Measurements from ENCODE around the gene TMC1. TPM values are rescaled to one million over a fixed set of nuclear protein-coding genes. Genes with fewer than 3 reads are reported as not detected.

TMC1 gene
- total and polyA plus RNA-seq, 2 experiments from 2014 or later: not detected

- Histone ChIP-seq H3K9me3 (ENCODE audit: low read depth) (no peaks in the 10 kb centered on the region), H3K4me1 (ENCODE audit: low read depth) (no peaks in the 10 kb centered on the region), H3K4me3 (no peak overlapping the region), H3K27me3 (no peaks in the 10 kb centered on the region), H3K36me3 (no peaks in the 10 kb centered on the region), H3K27ac (no peak overlapping the region)
- TF ChIP-seq CTCF (IDR thresholded peaks at IDR 0.05; ENCODE audit: low read depth, low read length): peak; percentile 42
- peak in 1 of 2 donors; percentile 92 for DNase-seq (ENCODE audit: low read depth in 1 of 2, low spot score in 1 of 2)
These were observed 65.2 kb downstream of the TMC1 start for GRCh38 chr9:72586388-72587130.

GRCh38 chr9:72588336-72588735 is 66.9 kb downstream of the TMC1 start:
- no peaks in the 10 kb centered on the region for H3K4me1 ChIP-seq (ENCODE audit: low read depth)

GRCh38 chr9:72589667-72590521 is 68.5 kb downstream of the TMC1 start:
- peak in 1 of 2 donors; percentile 35 for DNase-seq (ENCODE audit: low read depth in 1 of 2, low spot score in 1 of 2)
- Histone ChIP-seq H3K27ac (no peak overlapping the region), H3K4me3 (no peak overlapping the region), H3K4me1 (ENCODE audit: low read depth) (no peaks in the 10 kb centered on the region), H3K9me3 (ENCODE audit: low read depth) (no peaks in the 10 kb centered on the region), H3K27me3 (no peaks in the 10 kb centered on the region), H3K36me3 (no peaks in the 10 kb centered on the region)
- no peak for TF ChIP-seq CTCF (IDR thresholded peaks at IDR 0.05; ENCODE audit: low read depth, low read length)

More at GRCh38 chr9:72588336-72588735, 66.9 kb downstream of the TMC1 start:
- Histone ChIP-seq H3K27ac (no peak overlapping the region), H3K27me3 (no peaks in the 10 kb centered on the region), H3K4me3 (no peak overlapping the region), H3K9me3 (ENCODE audit: low read depth) (no peaks in the 10 kb centered on the region), H3K36me3 (no peaks in the 10 kb centered on the region)
- peak in 1 of 2 donors; percentile 77 for DNase-seq (ENCODE audit: low read depth in 1 of 2, low spot score in 1 of 2)
- TF ChIP-seq CTCF (IDR thresholded peaks at IDR 0.05; ENCODE audit: low read depth, low read length): no peak

- Histone ChIP-seq H3K9me3 (ENCODE audit: low read depth) (no peaks in the 10 kb centered on the region), H3K36me3 (no peaks in the 10 kb centered on the region), H3K27me3 (no peaks in the 10 kb centered on the region), H3K4me3 (no peak overlapping the region), H3K4me1 (ENCODE audit: low read depth) (no peaks in the 10 kb centered on the region), H3K27ac (no peak overlapping the region)
- no peak for DNase-seq (ENCODE audit: low read depth in 1 of 2, low spot score in 1 of 2)
- no peak for TF ChIP-seq CTCF (IDR thresholded peaks at IDR 0.05; ENCODE audit: low read depth, low read length)
These were observed 69.4 kb downstream of the TMC1 start for GRCh38 chr9:72590824-72591223.

GRCh38 chr9:72592502-72593403 is 71.3 kb downstream of the TMC1 start:
- Histone ChIP-seq H3K4me3 (no peak overlapping the region), H3K27ac (no peak overlapping the region), H3K9me3 (ENCODE audit: low read depth) (no peaks in the 10 kb centered on the region), H3K4me1 (ENCODE audit: low read depth) (no peaks in the 10 kb centered on the region), H3K27me3 (no peaks in the 10 kb centered on the region), H3K36me3 (no peaks in the 10 kb centered on the region)
- DNase-seq (ENCODE audit: low read depth in 1 of 2, low spot score in 1 of 2): peak; percentile 65 to 79
- TF ChIP-seq CTCF (IDR thresholded peaks at IDR 0.05; ENCODE audit: low read depth, low read length): peak; percentile 64

Data from cardiac muscle cell (in vitro differentiated cells and primary cell).